Ishikawa (cell line): Measurements from ENCODE around the gene ADAMTS7.

Experiments used
- CEBPB ChIP-seq: IDR thresholded peaks from 2 replicates; pipeline ENCODE4 v1.6.1; 2012
- CREB1 ChIP-seq: IDR thresholded peaks from 2 replicates; pipeline ENCODE4 v1.6.1; 2012; ENCODE audit warnings: low read depth
- EGR1 ChIP-seq: IDR thresholded peaks from 2 replicates; pipeline ENCODE4 v1.6.1; 2012
- EP300 ChIP-seq: IDR thresholded peaks from 2 replicates; pipeline ENCODE4 v1.6.1; 2012; ENCODE audit warnings: borderline replicate concordance
- FOXM1 ChIP-seq: IDR thresholded peaks from 2 replicates; pipeline ENCODE4 v1.6.1; 2012; ENCODE audit warnings: low read depth, borderline replicate concordance
- MAX ChIP-seq: IDR thresholded peaks from 2 replicates; pipeline ENCODE4 v1.6.1; 2012
- NFIC ChIP-seq: IDR thresholded peaks from 2 replicates; pipeline ENCODE4 v1.6.1; 2012
- RAD21 ChIP-seq: IDR thresholded peaks from 2 replicates; pipeline ENCODE4 v1.6.1; 2012; ENCODE audit warnings: low read depth
- REST ChIP-seq: IDR thresholded peaks from 2 replicates; pipeline ENCODE4 v1.6.1; 2012; ENCODE audit warnings: low read depth, mild to moderate bottlenecking
- TAF1 ChIP-seq: IDR thresholded peaks from 2 replicates; pipeline ENCODE4 v1.6.1; 2012; ENCODE audit warnings: low read depth, mild to moderate bottlenecking
- TCF12 ChIP-seq: IDR thresholded peaks from 2 replicates; pipeline ENCODE4 v1.6.1; 2012; ENCODE audit warnings: low read depth
- TEAD4 ChIP-seq: IDR thresholded peaks from 2 replicates; pipeline ENCODE4 v1.6.1; 2012
- USF1 ChIP-seq: IDR thresholded peaks from 2 replicates; pipeline ENCODE4 v1.6.1; 2012
- YY1 ChIP-seq: IDR thresholded peaks from 2 replicates; pipeline ENCODE4 v1.6.1; 2012; ENCODE audit warnings: low read depth
- ZBTB7A ChIP-seq: IDR thresholded peaks from 2 replicates; pipeline ENCODE4 v1.6.1; 2012; ENCODE audit warnings: low read depth

The ADAMTS7 gene

DNA sequence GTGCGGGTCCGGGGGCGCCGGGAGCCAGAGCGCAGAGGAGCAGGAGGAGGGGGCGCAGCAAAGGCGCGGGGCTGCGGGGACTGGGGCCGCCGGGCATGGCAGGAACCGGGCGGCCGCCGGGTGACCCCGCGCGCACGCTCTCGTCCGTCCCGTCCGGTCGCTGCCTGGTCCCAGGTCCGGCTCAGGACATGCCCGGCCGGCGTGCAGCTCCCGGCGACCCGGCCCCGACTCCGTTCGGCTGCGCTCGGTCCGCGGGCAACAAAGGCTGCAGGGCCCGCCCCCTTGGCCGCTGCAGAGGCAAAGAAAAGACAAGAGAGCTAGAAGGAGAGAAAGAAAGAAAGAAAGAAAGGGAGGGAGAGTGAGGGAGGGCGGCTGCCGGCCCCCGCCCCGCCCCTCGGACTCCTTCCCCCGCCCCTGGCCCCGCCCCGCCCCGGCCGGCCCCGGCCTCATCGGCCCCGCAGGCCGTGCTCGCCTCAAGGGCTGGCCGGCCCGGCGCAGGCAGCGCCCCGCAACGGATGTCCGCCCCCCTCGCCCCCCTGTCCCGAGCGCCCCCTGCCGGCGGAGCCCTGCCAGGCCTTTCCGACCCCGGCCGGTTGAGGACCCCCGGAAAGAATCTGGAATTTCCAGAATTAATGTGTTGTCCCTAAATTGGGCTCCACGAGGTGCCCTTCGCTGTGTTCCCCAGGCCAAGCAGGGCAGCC lies at the start of gene ADAMTS7:
TSS of gene ADAMTS7 (minus strand) at position 341 of the 701 bp plus-strand sequence. CDS start at position 97, 244 bp downstream.
- peak; percentile 14; the same call in 1 of the 2 replicates for TF ChIP-seq RAD21
- peak; percentile 97 for TF ChIP-seq ZBTB7A
- TF ChIP-seq CEBPB, result no peak

DNA sequence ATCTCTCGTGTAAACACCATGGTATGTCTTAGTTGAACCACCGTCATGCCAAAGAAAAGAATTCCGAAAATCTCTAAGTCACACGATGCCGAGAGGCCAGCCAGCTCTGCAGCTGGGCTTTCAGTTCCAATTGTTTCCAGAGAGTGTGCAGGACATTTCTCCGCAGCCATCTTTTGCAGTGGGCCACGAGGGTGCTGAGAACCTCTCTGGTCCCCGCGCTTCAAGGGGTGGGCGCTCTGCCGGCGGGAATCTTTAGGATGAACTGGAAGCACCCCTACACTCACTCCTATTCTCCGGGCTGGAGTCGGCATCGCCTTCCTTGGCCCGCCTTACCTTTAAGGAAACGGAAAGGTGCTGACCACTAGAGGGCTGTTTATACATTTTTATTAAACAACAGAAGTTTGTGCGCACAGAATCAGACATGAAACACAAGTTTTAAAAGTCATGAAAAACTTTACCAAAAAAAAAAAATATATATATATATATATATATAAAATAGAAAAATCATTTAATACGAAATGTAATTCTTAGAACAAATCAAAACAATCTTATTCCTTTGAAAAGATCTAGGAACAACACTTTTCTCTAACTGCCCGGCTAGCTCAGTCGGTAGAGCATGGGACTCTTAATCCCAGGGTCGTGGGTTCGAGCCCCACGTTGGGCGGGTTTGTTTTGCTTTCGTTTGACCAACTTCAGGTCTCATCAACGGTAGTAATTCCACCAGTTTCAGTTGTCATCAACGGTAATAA lies 48.9 kb upstream of the ADAMTS7 start:
- TF ChIP-seq USF1 (no peak), FOXM1 (no peak; the same call in 1 of the 2 replicates), NFIC (0 out of 2 replicates have a peak, but pooled peaks have one; percentile 11), MAX (peak; percentile 58), RAD21 (peak; percentile 36; the same call in 1 of the 2 replicates), TEAD4 (peak; percentile 90)

DNA sequence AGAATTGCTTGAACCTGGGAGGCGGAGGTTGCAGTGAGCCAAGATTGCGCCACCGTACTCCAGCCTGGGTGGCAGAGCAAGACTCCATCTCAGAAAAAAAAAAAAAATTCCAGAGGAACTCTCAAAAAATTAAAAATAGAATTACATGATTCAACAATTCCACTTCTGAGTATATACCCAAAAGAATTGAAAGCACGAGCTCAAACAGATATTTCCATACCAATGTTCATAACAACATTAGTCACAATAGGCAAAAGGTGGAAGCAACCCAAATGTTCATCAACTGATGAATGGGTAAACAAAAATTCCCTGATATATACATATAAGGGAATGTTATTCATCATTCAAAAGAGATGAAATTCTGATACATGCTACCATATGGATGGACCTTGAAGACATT lies 44.5 kb upstream of the ADAMTS7 start:
- TF ChIP-seq CREB1 (no peak), MAX (no peak), TCF12 (no peak), EGR1 (no peak), FOXM1 (no peak), USF1 (no peak), EP300 (no peak), ZBTB7A (no peak), CEBPB (no peak), NFIC (no peak), TEAD4 (no peak), RAD21 (no peak), TAF1 (no peak), YY1 (no peak), REST (no peak)

DNA sequence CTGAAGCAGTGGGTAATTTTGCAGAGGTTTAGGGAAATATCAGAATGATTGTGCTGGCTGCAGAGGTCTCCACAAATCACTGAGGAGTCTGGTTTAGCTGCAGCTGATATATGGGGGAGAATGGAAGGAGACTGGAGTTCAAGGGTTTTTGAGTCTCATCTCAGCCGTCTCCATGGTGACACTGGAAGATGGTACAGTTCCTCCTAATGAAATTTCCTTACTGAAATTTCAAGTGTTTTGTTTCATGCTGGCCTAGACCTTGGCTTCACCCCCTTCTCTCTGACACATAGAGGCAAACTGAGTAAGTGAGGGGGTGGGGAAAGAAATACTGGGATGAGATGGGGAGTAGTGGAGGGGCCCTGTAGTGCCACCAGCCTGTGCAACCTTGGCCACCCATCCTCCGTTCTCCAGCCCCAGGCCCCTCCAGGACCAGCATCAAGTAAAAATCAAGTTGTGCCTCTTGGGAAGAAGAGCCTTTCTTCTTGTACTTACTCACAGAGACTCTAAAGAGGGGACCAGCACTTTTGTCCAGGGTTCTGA lies 43.6 kb upstream of the ADAMTS7 start:
- TF ChIP-seq TEAD4 (no peak), MAX (no peak), YY1 (no peak), TCF12 (no peak), CREB1 (no peak), CEBPB (no peak), RAD21 (no peak), EP300 (no peak), EGR1 (no peak), REST (no peak), NFIC (no peak), ZBTB7A (no peak), USF1 (no peak)

- TF ChIP-seq TEAD4, result no peak
- no peak for TF ChIP-seq EGR1
- no peak for TF ChIP-seq RAD21
- no peak for TF ChIP-seq NFIC
- no peak for TF ChIP-seq CEBPB
- no peak for TF ChIP-seq TCF12
- no peak for TF ChIP-seq FOXM1
- TF ChIP-seq USF1, result no peak
- no peak for TF ChIP-seq REST
- no peak for TF ChIP-seq EP300
- no peak for TF ChIP-seq TAF1
- TF ChIP-seq MAX, result no peak
- TF ChIP-seq CREB1, result no peak
- no peak for TF ChIP-seq YY1
- no peak for TF ChIP-seq ZBTB7A
Measured at GRCh38 chr15:78853500-78853899, 42.2 kb upstream of the ADAMTS7 start.
